ENCODE results near the gene CHCHD3.

DNA sequence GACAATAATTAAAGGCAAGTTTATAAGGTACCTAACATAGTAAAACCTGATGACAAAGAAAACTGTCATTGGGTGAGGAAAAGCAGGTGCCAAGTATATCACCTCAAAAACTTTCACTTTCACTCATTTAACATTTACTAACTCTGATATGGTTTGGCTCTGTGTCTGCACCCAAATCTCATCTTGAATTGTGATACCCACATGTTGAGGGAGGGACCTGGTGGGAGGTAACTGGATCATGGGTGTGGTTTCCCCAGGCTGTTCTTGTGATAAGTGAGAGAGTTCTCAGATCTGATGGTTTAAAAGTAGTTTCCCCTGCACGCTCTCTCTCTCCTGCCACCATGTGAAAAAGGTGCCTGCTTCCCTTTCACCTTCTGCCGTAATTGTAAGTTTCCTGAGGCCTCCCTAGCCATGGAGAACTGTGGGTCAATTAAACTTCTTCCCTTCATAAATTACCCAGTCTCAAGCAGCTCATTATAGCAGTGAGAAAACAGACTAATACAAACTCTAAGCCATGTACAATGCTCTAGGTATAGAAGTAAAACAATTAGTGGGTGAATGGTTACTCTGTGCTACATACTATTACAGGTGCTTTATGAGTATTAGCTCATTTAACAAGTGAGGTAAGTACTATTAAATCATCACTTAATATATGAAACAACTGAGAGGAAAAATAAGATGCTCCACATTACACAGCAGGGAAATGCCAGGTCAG, 199.0 kb downstream of the CHCHD3 start:
- TF ChIP-seq CTCF (IDR thresholded peaks at IDR 0.05) (no peak), POLR2A (IDR thresholded peaks at IDR 0.05) (no peak)

Measured in tibial nerve (tissue), 3 donors.